Stimulated activated CD4-positive, alpha-beta T cell treated with anti-CD3 and anti-CD28 coated beads, Interleukin-15, amount 100 ng/mL, for 24 hours (primary cell): ENCODE data around the gene ADIPOR1.
"Not testable (repeated sequence)": the region's sequence is repeated elsewhere in the genome, so short reads cannot be mapped to it uniquely, and the experiment has no call there.

Experiments
- DNase-seq: peaks from one replicate; pipeline ENCODE4 v3.0.0-alpha.2; 2020

ADIPOR1 gene

GRCh38 chr1:202935844-202936243 lies 22.3 kb downstream of the ADIPOR1 start:
- DNase-seq, result no peak

GRCh38 chr1:202934755-202935154 lies 23.4 kb downstream of the ADIPOR1 start:
- no peak for DNase-seq

GRCh38 chr1:202932476-202932875 lies 25.6 kb downstream of the ADIPOR1 start:
- no peak for DNase-seq

GRCh38 chr1:202926581-202927491 lies 31.3 kb downstream of the ADIPOR1 start, which contains the start of gene KLHL12:
KLHL12 (minus strand) TSS chr1:202927234; CDS start chr1:202925162, 2,072 bp downstream.
- peak; percentile 97 for DNase-seq

- DNase-seq, result no peak
Observed at GRCh38 chr1:202923533-202923932, 34.6 kb downstream of the ADIPOR1 start.

- no peak for DNase-seq
Observed at GRCh38 chr1:202919615-202920014, 38.5 kb downstream of the ADIPOR1 start.

GRCh38 chr1:202915146-202915545 lies 43.0 kb downstream of the ADIPOR1 start:
- no peak for DNase-seq

GRCh38 chr1:202912476-202912875 lies 45.6 kb downstream of the ADIPOR1 start:
- DNase-seq, result not testable (repeated sequence)

- no peak for DNase-seq
Observed at GRCh38 chr1:202909494-202909893, 48.6 kb downstream of the ADIPOR1 start.

- DNase-seq, result no peak
Observed at GRCh38 chr1:202908998-202909397, 49.1 kb downstream of the ADIPOR1 start.

- DNase-seq, result no peak
Observed at GRCh38 chr1:202905331-202905730, 52.8 kb downstream of the ADIPOR1 start.

GRCh38 chr1:202903808-202904207 lies 54.3 kb downstream of the ADIPOR1 start:
- DNase-seq, result not testable (repeated sequence)

- DNase-seq, result no peak
Observed at GRCh38 chr1:202901555-202901954, 56.6 kb downstream of the ADIPOR1 start.

- DNase-seq, result no peak
Observed at GRCh38 chr1:202892501-202892900, 65.6 kb downstream of the ADIPOR1 start.
